H9 (cell line): ENCODE data around the gene METTL1. TPM values are rescaled to one million over a fixed set of nuclear protein-coding genes. Genes with fewer than 3 reads are reported as not detected.
A peak's percentile ranks its signal among the peaks of the same experiment; 100 is the strongest.

Experiments used
- DNase-seq: peaks from one replicate; pipeline ENCODE4 v3.0.0-alpha.2; 2017
- H2AFZ ChIP-seq: one replicate; pipeline ENCODE4 v1.6.1; 2013; ENCODE audit warnings: mild to moderate bottlenecking, low read length, control low read depth, moderate library complexity
- H2AK5ac ChIP-seq: 2 replicates; pipeline ENCODE4 v1.6.1; 2013; ENCODE audit warnings: low read length, control low read depth, mixed read lengths; ENCODE audit not compliant: insufficient read length
- H2BK120ac ChIP-seq: one replicate; pipeline ENCODE4 v1.6.1; 2013; ENCODE audit warnings: low read depth, mild to moderate bottlenecking, low read length, control low read depth, inconsistent platforms; ENCODE audit not compliant: poor library complexity, severe bottlenecking
- H2BK12ac ChIP-seq: 2 replicates; pipeline ENCODE4 v1.6.1; 2013; ENCODE audit warnings: low read length, control low read depth, mixed read lengths, low read depth; ENCODE audit not compliant: insufficient read length
- H2BK15ac ChIP-seq: 2 replicates; pipeline ENCODE4 v1.6.1; 2013; ENCODE audit warnings: low read depth, low read length, control low read depth
- H2BK20ac ChIP-seq: one replicate; pipeline ENCODE4 v1.6.1; 2013; ENCODE audit warnings: low read depth, mild to moderate bottlenecking, low read length, control low read depth, inconsistent platforms; ENCODE audit not compliant: poor library complexity, severe bottlenecking
- H2BK5ac ChIP-seq: 2 replicates; pipeline ENCODE4 v1.6.1; 2013; ENCODE audit warnings: low read length, control low read depth, mixed read lengths; ENCODE audit not compliant: insufficient read length
- H3K14ac ChIP-seq: 2 replicates; pipeline ENCODE4 v1.6.1; 2013; ENCODE audit warnings: low read length, control low read depth; ENCODE audit not compliant: insufficient read depth
- H3K18ac ChIP-seq: 2 replicates; pipeline ENCODE4 v1.6.1; 2013; ENCODE audit warnings: low read depth, mild to moderate bottlenecking, mixed read lengths, low read length, control low read depth; ENCODE audit not compliant: insufficient read length
- H3K23ac ChIP-seq: 2 replicates; pipeline ENCODE4 v1.6.1; 2013; ENCODE audit warnings: low read length, control low read depth, mixed read lengths, low read depth; ENCODE audit not compliant: insufficient read length
- H3K23me2 ChIP-seq: 2 replicates; pipeline ENCODE4 v1.6.1; 2013; ENCODE audit warnings: low read depth, mild to moderate bottlenecking, mixed read lengths, low read length, control low read depth; ENCODE audit not compliant: insufficient read length, poor library complexity, severe bottlenecking
- H3K27ac ChIP-seq: 2 replicates; pipeline ENCODE4 v1.5.1; 2013; ENCODE audit warnings: low read length, control low read depth, mixed read lengths, low read depth; ENCODE audit not compliant: insufficient read length
- H3K27me3 ChIP-seq: 2 replicates; pipeline ENCODE4 v1.6.1; 2013; ENCODE audit warnings: low read length, control low read depth, inconsistent platforms; ENCODE audit not compliant: insufficient read depth
- H3K4ac ChIP-seq: 2 replicates; pipeline ENCODE4 v1.6.1; 2013; ENCODE audit warnings: low read depth, mild to moderate bottlenecking, control low read depth, inconsistent platforms, low read length, moderate library complexity
- H3K4me1 ChIP-seq: 2 replicates; pipeline ENCODE4 v1.6.1; 2013; ENCODE audit warnings: low read length, control low read depth, inconsistent platforms; ENCODE audit not compliant: insufficient read depth
- H3K4me2 ChIP-seq: 2 replicates; pipeline ENCODE4 v1.6.1; 2013; ENCODE audit warnings: low read length, control low read depth, mixed read lengths; ENCODE audit not compliant: insufficient read length, insufficient read depth
- H3K56ac ChIP-seq: 2 replicates; pipeline ENCODE4 v1.6.1; 2013; ENCODE audit warnings: low read depth, mild to moderate bottlenecking, mixed read lengths, low read length, control low read depth; ENCODE audit not compliant: insufficient read length
- H3K79me1 ChIP-seq: 2 replicates; pipeline ENCODE4 v1.6.1; 2013; ENCODE audit warnings: low read depth, mild to moderate bottlenecking, moderate library complexity, low read length, control low read depth, inconsistent platforms; ENCODE audit not compliant: insufficient read depth, poor library complexity, severe bottlenecking
- H3K79me2 ChIP-seq: 2 replicates; pipeline ENCODE4 v1.6.1; 2013; ENCODE audit warnings: low read length, control low read depth, inconsistent platforms; ENCODE audit not compliant: insufficient read depth
- H3K9ac ChIP-seq: 2 replicates; pipeline ENCODE4 v1.6.1; 2013; ENCODE audit warnings: low read length, control low read depth, mixed read lengths; ENCODE audit not compliant: insufficient read length; ENCODE audit errors: extremely low read depth
- H3K9me3 ChIP-seq: one replicate; pipeline ENCODE4 v1.6.1; 2013; ENCODE audit warnings: low read depth, low read length, inconsistent platforms; ENCODE audit not compliant: control insufficient read depth
- H3T11ph ChIP-seq: one replicate; pipeline ENCODE4 v1.6.1; 2013; ENCODE audit warnings: mild to moderate bottlenecking, low read length, control low read depth, inconsistent platforms
- H4K20me1 ChIP-seq: one replicate; pipeline ENCODE4 v1.6.1; 2013; ENCODE audit not compliant: control insufficient read depth, insufficient read length, insufficient read depth
- H4K5ac ChIP-seq: 2 replicates; pipeline ENCODE4 v1.6.1; 2013; ENCODE audit warnings: low read depth, mild to moderate bottlenecking, mixed read lengths, low read length, control low read depth; ENCODE audit not compliant: insufficient read length
- H4K8ac ChIP-seq: replicated peaks from 2 replicates; pipeline ENCODE4 v1.6.1; 2013; ENCODE audit warnings: low read length, control low read depth, mixed read lengths, low read depth; ENCODE audit not compliant: insufficient read length
- H4K91ac ChIP-seq: 2 replicates; pipeline ENCODE4 v1.6.1; 2013; ENCODE audit warnings: low read depth, mild to moderate bottlenecking, moderate library complexity, mixed read lengths, low read length, control low read depth; ENCODE audit not compliant: insufficient read length
- H3K27ac Mint-ChIP-seq, 3 experiments: 2 replicates in 2 of 3; 3 replicates in 1 of 3; pipeline ENCODE4 v1.8.0; 2020 to 2021; ENCODE audit warnings: mixed read lengths in 3 of 3, mild to moderate bottlenecking in 1 of 3, moderate library complexity in 1 of 3
- H3K27me3 Mint-ChIP-seq: 2 replicates; pipeline ENCODE4 v1.8.0; 2021; ENCODE audit warnings: low read depth, mild to moderate bottlenecking, moderate library complexity, mixed read lengths
- H3K36me3 Mint-ChIP-seq, 3 experiments: 2 replicates in 2 of 3; 3 replicates in 1 of 3; pipeline ENCODE4 v1.8.0; 2020 to 2021; ENCODE audit warnings: low read depth in 3 of 3, mixed read lengths in 3 of 3; ENCODE audit not compliant: insufficient read depth in 1 of 3
- H3K4me1 Mint-ChIP-seq, 2 experiments: 2 replicates each; pipeline ENCODE4 v1.8.0; 2020; ENCODE audit warnings: mixed read lengths in 2 of 2
- H3K4me3 Mint-ChIP-seq, 2 experiments: 2 replicates in 1 of 2; 3 replicates in 1 of 2; pipeline ENCODE4 v1.8.0; 2020 to 2021; ENCODE audit warnings: mild to moderate bottlenecking in 2 of 2, mixed read lengths in 2 of 2, moderate library complexity in 1 of 2
- H3K9me3 Mint-ChIP-seq, 2 experiments: 2 replicates in 1 of 2; 3 replicates in 1 of 2; pipeline ENCODE4 v1.8.0; 2020; ENCODE audit warnings: mild to moderate bottlenecking in 2 of 2, mixed read lengths in 2 of 2, moderate library complexity in 1 of 2
- CTCF ChIP-seq: fragments of 200-600 bp; sonication (generic); conservative IDR thresholded peaks from 3 replicates; pipeline ENCODE4 v1.8.0; 2021; ENCODE audit warnings: antibody characterized with exemption, mild to moderate bottlenecking
- WGBS: extraction: QIAGEN DNeasy Blood & Tissue Kit; methylation state at CpG from one replicate; pipeline ENCODE4 v1.1.7; 2013; ENCODE audit warnings: missing lambda C conversion rate, low lambda C conversion rate, mixed read lengths; ENCODE audit not compliant: insufficient read length; ENCODE audit errors: extremely low coverage; 5-methylcytosine and 5-hydroxymethylcytosine counted together
- total RNA-seq: library from RNA; stranded (reverse); gene quantifications from 2 replicates; pipeline ENCODE4 v1.2.1, GENCODE V29; 2021

METTL1 gene
- total RNA-seq, 1 experiment from 2014 or later: 58.4 TPM

GRCh38 chr12:57815177-57816000 is 43.5 kb upstream of the METTL1 start:
- peak; percentile 53 for TF ChIP-seq CTCF
- H3K23me2 ChIP-seq: no peaks in the 10 kb centered on the region
- no peak overlapping the region for H3K56ac ChIP-seq
- H3K14ac ChIP-seq: no peak overlapping the region
- H3K27me3 Mint-ChIP-seq: no peaks in the 10 kb centered on the region
- no CpG with 5 or more reads among the region's 13 CpGs for WGBS
- no peak overlapping the region; a peak in 1 of 7 replicates for H3K27ac Mint-ChIP-seq
- peaks cover 0 to 3% (median 0%) of the 10 kb centered on the region in 3 experiments; a peak in 2 of 7 replicates for H3K36me3 Mint-ChIP-seq
- no peak overlapping the region for H2BK12ac ChIP-seq
- H3K4ac ChIP-seq: no peak overlapping the region
- H3K4me2 ChIP-seq: no peak overlapping the region
- H3K9me3 ChIP-seq: no peaks in the 10 kb centered on the region
- no peak overlapping the region for H3T11ph ChIP-seq
- H3K4me3 Mint-ChIP-seq: peak overlapping the region in 1 of 2 experiments; percentile 34; a peak in 2 of 5 replicates
- H2AFZ ChIP-seq: no peak overlapping the region
- peak; percentile 89 for DNase-seq
- H3K9ac ChIP-seq: no peak overlapping the region
- no peaks in the 10 kb centered on the region for H3K79me1 ChIP-seq
- H3K9me3 Mint-ChIP-seq: no peaks in the 10 kb centered on the region
- H2BK120ac ChIP-seq: no peak overlapping the region
- no peak overlapping the region for H4K8ac ChIP-seq
- no peak overlapping the region for H3K23ac ChIP-seq
- H2BK5ac ChIP-seq: no peak overlapping the region
- H2BK15ac ChIP-seq: no peak overlapping the region
- H3K27ac ChIP-seq: no peak overlapping the region
- no peaks in the 10 kb centered on the region for H3K79me2 ChIP-seq
- H3K18ac ChIP-seq: no peak overlapping the region
- no peak overlapping the region for H2AK5ac ChIP-seq
- no peak overlapping the region for H4K5ac ChIP-seq
- no peaks in the 10 kb centered on the region for H4K20me1 ChIP-seq
- H3K4me1 ChIP-seq: no peaks in the 10 kb centered on the region
- no peaks in the 10 kb centered on the region for H3K27me3 ChIP-seq
- no peak overlapping the region for H2BK20ac ChIP-seq
- peaks cover 6 to 10% of the 10 kb centered on the region in 2 experiments for H3K4me1 Mint-ChIP-seq
- H4K91ac ChIP-seq: no peak overlapping the region
